Suppressor macrophage (primary cell): ENCODE results near the gene CDC42EP1.

Source experiments
- DNase-seq, 4 experiments: peaks; one replicate each; pipeline ENCODE4 v3.0.0-alpha.2; 2020 to 2022

CDC42EP1 gene

GRCh38 chr22:37616201-37617083 is 56.2 kb downstream of the CDC42EP1 start:
- peak; percentile 61 to 81 (median 72) for DNase-seq

DNA sequence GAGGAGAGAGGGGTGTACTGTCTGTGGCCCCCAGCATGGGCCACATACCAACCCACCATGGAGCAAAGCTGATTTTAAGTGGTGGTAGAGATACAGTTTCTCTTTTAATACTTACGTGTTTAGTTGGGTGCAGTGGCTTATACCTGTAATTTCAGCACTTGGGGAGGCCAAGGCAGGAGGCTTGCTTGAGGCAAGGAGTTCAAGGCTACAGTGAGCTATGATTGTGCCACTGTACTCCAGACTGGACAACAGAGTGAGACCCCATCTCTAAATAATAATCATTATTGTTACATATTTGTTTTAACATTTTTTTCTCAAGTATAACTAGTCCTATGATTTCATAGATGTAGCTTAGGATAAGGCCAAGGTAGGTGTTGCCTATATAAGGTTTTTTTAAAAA is 57.2 kb downstream of the CDC42EP1 start:
- no peak for DNase-seq

GRCh38 chr22:37618072-37618656 is 57.9 kb downstream of the CDC42EP1 start:
- no peak for DNase-seq

DNA sequence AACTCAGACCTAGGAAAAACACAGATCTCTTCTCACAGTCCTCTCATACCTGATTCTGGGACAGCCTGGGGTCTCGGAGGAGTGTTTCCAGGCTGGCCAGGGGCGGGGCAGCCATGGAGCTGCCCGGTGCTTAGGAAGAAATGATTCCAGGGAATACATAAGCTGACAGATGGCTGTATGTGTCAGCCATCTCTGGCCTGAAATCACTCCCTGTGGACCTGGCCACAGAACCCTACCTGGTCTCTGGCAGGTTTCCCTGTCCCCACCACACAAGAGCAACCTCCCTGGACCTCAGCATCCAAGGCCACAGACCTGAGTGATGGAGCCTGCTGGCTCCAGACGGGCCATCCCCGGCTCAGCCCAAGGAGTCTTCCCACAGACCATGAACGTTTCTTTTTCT is 58.4 kb downstream of the CDC42EP1 start:
- no peak for DNase-seq
